T-cell (primary cell): Measurements from ENCODE around the gene NCBP2. TPM values are rescaled to one million over a fixed set of nuclear protein-coding genes. Genes with fewer than 3 reads are reported as not detected.

Experiments used
- ATAC-seq, 4 experiments: fragments of 200-7000 bp in 3 of 4; fragments of 150-1000 bp in 1 of 4; cut with Tn5 transposase; replicated peaks in 1 of 4; 1 replicate in 3 of 4; 2 replicates in 1 of 4; pipeline ENCODE4 v1.10.0; 2021; ENCODE audit warnings: moderate library complexity in 3 of 4, mild to moderate bottlenecking in 2 of 4, moderate number of reproducible peaks in 1 of 4
- CTCF ChIA-PET, 2 donors: fragments of 300-600 bp; sonication (Branson Sonifier 250); formaldehyde crosslinking; loops; one replicate each; lab custom pipeline; 2022; ENCODE audit warnings: antibody characterized with exemption in 2 of 2; lab: Charles Lee
- POLR2A ChIA-PET, 2 donors: fragments of 300-600 bp; sonication (Branson Sonifier 250); formaldehyde crosslinking; loops; one replicate each; lab custom pipeline; 2022; ENCODE audit warnings: antibody characterized with exemption in 2 of 2; lab: Charles Lee
- DNase-seq, 35 experiments: peaks; one replicate each; pipeline versions ENCODE4 v3.0.0 to v3.0.0-alpha.2; 2013 to 2023
- H3K27ac ChIP-seq: one replicate; pipeline ENCODE4 v1.5.1; 2013; ENCODE audit warnings: low read length
- H3K27me3 ChIP-seq, 2 experiments: replicated peaks in 1 of 2; 1 replicate in 1 of 2; 2 replicates in 1 of 2; pipeline versions ENCODE4 v1.6.1 to v1.7.0; 2013; ENCODE audit warnings: low read length in 1 of 2, mixed read lengths in 1 of 2; ENCODE audit not compliant: control insufficient read depth in 2 of 2, insufficient read depth in 2 of 2; ENCODE audit errors: extremely low read depth in 1 of 2
- H3K36me3 ChIP-seq, 2 donors: 1 replicate in 1 of 2; 2 replicates in 1 of 2; pipeline versions ENCODE4 v1.6.1 to v1.7.0; 2013; ENCODE audit warnings: low read length in 1 of 2; ENCODE audit not compliant: control insufficient read depth in 2 of 2, insufficient read depth in 1 of 2; ENCODE audit errors: extremely low read depth in 1 of 2
- H3K4me1 ChIP-seq, 2 experiments: 1 replicate in 1 of 2; 2 replicates in 1 of 2; pipeline versions ENCODE4 v1.6.1 to v1.7.0; 2013; ENCODE audit warnings: low read length in 2 of 2, mixed read lengths in 1 of 2; ENCODE audit not compliant: insufficient read depth in 2 of 2, control insufficient read depth in 1 of 2; ENCODE audit errors: extremely low read depth in 1 of 2
- H3K4me3 ChIP-seq, 2 donors: 1 replicate in 1 of 2; 2 replicates in 1 of 2; pipeline versions ENCODE4 v1.5.1 to v1.7.0; 2013; ENCODE audit warnings: mild to moderate bottlenecking in 2 of 2, low read length in 1 of 2, moderate library complexity in 1 of 2; ENCODE audit not compliant: control insufficient read depth in 1 of 2; ENCODE audit errors: extremely low read depth in 1 of 2
- H3K9me3 ChIP-seq: 2 replicates; pipeline ENCODE4 v1.7.0; 2013
- H3K27ac Mint-ChIP-seq, 2 donors: one replicate each; pipeline ENCODE4 v1.8.0; 2020 to 2021; ENCODE audit warnings: mild to moderate bottlenecking in 2 of 2, mixed read lengths in 2 of 2
- H3K27me3 Mint-ChIP-seq, 2 donors: one replicate each; pipeline ENCODE4 v1.8.0; 2021 to 2022; ENCODE audit warnings: mixed read lengths in 2 of 2
- H3K36me3 Mint-ChIP-seq: one replicate; pipeline ENCODE4 v1.8.0; 2021; ENCODE audit warnings: mixed read lengths
- H3K4me1 Mint-ChIP-seq, 3 donors: one replicate each; pipeline ENCODE4 v1.8.0; 2020 to 2022; ENCODE audit warnings: mixed read lengths in 3 of 3, mild to moderate bottlenecking in 1 of 3
- H3K4me3 Mint-ChIP-seq, 3 donors: one replicate each; pipeline ENCODE4 v1.8.0; 2020 to 2022; ENCODE audit warnings: mild to moderate bottlenecking in 3 of 3, mixed read lengths in 3 of 3, moderate library complexity in 3 of 3
- H3K9me3 Mint-ChIP-seq, 3 donors: one replicate each; pipeline ENCODE4 v1.8.0; 2020 to 2022; ENCODE audit warnings: mixed read lengths in 3 of 3
- WGBS: methylation state at CpG from one replicate; pipeline ENCODE4 v1.1.5; 2013; ENCODE audit warnings: missing lambda C conversion rate; ENCODE audit not compliant: insufficient coverage; 5-methylcytosine and 5-hydroxymethylcytosine counted together
- total RNA-seq, 35 experiments: library from RNA in 6 of 35; stranded (reverse) in 6 of 35; fragments of 120-200 nt in 1 of 35; gene quantifications; one replicate each; pipeline versions ENCODE4 v1.2.1 to v1.2.4 and lab custom pipeline; 2013 to 2026

NCBP2 gene
- total RNA-seq, 5 donors from 2014 or later (not counting 1 experiment from before 2014, with no cell fraction given), result 48.4 to 70.6 (median 59.3) TPM

DNA sequence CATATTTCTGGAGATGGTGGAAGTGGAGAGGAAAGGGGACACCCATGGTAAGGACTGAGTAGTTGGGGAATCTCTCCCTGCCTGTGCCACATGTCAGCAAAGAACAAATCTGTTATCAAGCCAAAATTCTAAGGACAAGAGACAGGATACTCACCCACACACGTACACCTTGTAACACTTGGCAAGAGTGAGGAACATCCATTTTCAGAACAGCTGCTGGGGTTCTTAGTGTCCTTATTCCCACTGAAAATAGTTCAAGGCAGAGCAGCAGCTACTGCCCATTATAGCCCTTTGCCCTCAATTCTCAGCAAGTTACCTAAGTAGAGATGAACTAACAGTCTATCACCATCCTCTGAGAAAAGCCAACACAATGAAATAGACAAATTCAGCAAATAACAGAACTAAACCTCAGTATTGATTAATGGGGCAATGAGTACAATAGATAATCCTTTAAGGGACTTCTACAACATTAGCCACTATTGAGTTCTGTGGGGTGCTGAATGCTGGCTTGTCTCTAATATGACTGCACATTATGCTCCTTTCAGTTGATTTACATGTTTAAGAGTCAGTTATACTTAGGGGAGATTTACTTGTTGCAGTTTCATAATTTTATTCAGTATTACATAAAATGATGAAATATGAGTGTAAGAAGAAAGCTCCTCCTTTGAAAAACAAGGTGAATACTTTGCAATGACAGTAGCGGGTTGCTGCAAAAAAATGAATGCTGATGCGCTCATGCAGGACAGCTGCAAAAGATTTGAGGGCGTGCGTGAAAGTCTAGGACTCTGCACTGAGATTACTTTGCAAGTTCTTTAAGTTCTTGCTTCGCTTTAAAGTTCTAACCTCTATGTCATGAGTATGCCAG, 52.3 kb downstream of the NCBP2 start:
- Histone ChIP-seq H3K4me3 (no peak overlapping the region), H3K36me3 (peaks cover 2 to 26% of the 10 kb centered on the region in 2 donors), H3K4me1 (no peaks in the 10 kb centered on the region), H3K9me3 (no peaks in the 10 kb centered on the region), H3K27ac (no peak overlapping the region), H3K27me3 (no peaks in the 10 kb centered on the region)
- H3K9me3 Mint-ChIP-seq, result no peaks in the 10 kb centered on the region
- H3K27me3 Mint-ChIP-seq, result no peaks in the 10 kb centered on the region
- DNase-seq (no peak), ATAC-seq (no peak)
- POLR2A ChIA-PET, result no interaction called here
- CTCF ChIA-PET, result no interaction called here
- H3K4me1 Mint-ChIP-seq, result peaks cover 35 to 38% (median 37%) of the 10 kb centered on the region in 3 donors
- H3K27ac Mint-ChIP-seq, result no peak overlapping the region
- 94% methylated on average over 5 of the region's 6 CpGs for WGBS
- H3K4me3 Mint-ChIP-seq, result no peak overlapping the region
- H3K36me3 Mint-ChIP-seq, result peaks cover 24% of the 10 kb centered on the region

DNA sequence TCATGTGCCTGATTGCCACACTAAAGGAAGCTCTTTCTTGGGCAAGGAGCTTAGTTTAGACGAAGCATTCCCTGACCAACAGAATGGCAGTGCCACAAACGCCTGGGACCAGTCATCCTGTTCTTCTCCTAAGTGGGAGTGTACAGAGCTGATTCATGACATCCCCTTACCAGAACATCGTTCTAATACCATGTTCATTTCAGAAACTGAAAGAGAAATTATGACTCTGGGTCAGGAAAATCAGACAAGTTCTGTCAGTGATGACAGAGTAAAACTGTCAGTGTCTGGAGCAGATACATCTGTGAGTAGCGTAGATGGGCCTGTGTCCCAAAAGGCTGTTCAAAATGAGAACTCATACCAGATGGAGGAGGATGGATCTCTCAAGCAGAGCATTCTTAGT, 56.2 kb downstream of the NCBP2 start:
- ATAC-seq, result no peak
- Histone ChIP-seq H3K4me3 (no peak overlapping the region), H3K4me1 (no peaks in the 10 kb centered on the region), H3K9me3 (no peaks in the 10 kb centered on the region), H3K36me3 (peaks cover 0 to 28% of the 10 kb centered on the region in 2 donors), H3K27ac (no peak overlapping the region), H3K27me3 (no peaks in the 10 kb centered on the region)
- no peaks in the 10 kb centered on the region for H3K9me3 Mint-ChIP-seq
- CTCF ChIA-PET, result interaction anchor here in 1 of 2 donors (0.6 kb wide), 1 partner anchor 194 kb away, joined by 3 read pairs; no protein-coding TSS in a partner anchor
- H3K4me1 Mint-ChIP-seq, result peaks cover 37 to 42% (median 40%) of the 10 kb centered on the region in 3 donors
- DNase-seq, result no peak
- H3K36me3 Mint-ChIP-seq, result peaks cover 24% of the 10 kb centered on the region
- POLR2A ChIA-PET, result no interaction called here
- no peak overlapping the region for H3K4me3 Mint-ChIP-seq
- H3K27ac Mint-ChIP-seq, result no peak overlapping the region
- H3K27me3 Mint-ChIP-seq, result no peaks in the 10 kb centered on the region
- 88% methylated on average over 1 of the region's 4 CpGs for WGBS

Other genes with a start within 250 kb of the NCBP2 start
- 1 to 10 TPM; 1.6 to 8.5 (median 6.4) TPM for gene CEP19, start 230.3 kb downstream of the NCBP2 start, total RNA-seq
- gene PIGX, start 230.2 kb downstream of the NCBP2 start, total RNA-seq, result 10 to 100 TPM; 18.9 to 27.9 (median 22.3) TPM
- 10 to 100 TPM; 62.7 to 87.3 (median 76.2) TPM for gene PAK2, start 202.7 kb downstream of the NCBP2 start, total RNA-seq
- gene SENP5, start 74.6 kb downstream of the NCBP2 start, total RNA-seq, result 10 to 100 TPM; 33.8 to 61.2 (median 37.5) TPM
- gene PIGZ, start 26.3 kb upstream of the NCBP2 start, total RNA-seq, result 1 to 10 TPM in 3 of 5 donors, under 1 TPM in 2; 0.28 to 1.3 (median 1.1) TPM
- gene MELTF, start 87.3 kb upstream of the NCBP2 start, total RNA-seq, result 1 to 10 TPM; 1.2 to 2.6 (median 1.6) TPM